PC-3 (cell line): Measurements from ENCODE around the gene ARHGEF17.

ENCODE experiments used
- EZH2 ChIP-seq: fragments of 300-600 bp; sonication (generic); IDR thresholded peaks from one replicate; pipeline ENCODE4 v1.6.1; 2017; ENCODE audit warnings: antibody characterized with exemption, mild to moderate bottlenecking, low read length; ENCODE audit not compliant: unreplicated experiment
- TF ChIP-seq, protein P1 (sequence below): fragments of 300-600 bp; sonication (generic); conservative IDR thresholded peaks from 2 replicates; pipeline ENCODE4 v1.5.1; 2017; ENCODE audit warnings: antibody characterized with exemption, low read depth, mild to moderate bottlenecking, low read length

- TF ChIP-seq, protein P1, sequence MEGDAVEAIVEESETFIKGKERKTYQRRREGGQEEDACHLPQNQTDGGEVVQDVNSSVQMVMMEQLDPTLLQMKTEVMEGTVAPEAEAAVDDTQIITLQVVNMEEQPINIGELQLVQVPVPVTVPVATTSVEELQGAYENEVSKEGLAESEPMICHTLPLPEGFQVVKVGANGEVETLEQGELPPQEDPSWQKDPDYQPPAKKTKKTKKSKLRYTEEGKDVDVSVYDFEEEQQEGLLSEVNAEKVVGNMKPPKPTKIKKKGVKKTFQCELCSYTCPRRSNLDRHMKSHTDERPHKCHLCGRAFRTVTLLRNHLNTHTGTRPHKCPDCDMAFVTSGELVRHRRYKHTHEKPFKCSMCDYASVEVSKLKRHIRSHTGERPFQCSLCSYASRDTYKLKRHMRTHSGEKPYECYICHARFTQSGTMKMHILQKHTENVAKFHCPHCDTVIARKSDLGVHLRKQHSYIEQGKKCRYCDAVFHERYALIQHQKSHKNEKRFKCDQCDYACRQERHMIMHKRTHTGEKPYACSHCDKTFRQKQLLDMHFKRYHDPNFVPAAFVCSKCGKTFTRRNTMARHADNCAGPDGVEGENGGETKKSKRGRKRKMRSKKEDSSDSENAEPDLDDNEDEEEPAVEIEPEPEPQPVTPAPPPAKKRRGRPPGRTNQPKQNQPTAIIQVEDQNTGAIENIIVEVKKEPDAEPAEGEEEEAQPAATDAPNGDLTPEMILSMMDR = no peak
- no peak for TF ChIP-seq EZH2
These were observed 48.0 kb upstream of the ARHGEF17 start for GRCh38 chr11:73260127-73260457.
